ENCODE measurements around the gene CCDC73.
A peak's percentile ranks its signal among the peaks of the same experiment; 100 is the strongest.

The CCDC73 gene

DNA sequence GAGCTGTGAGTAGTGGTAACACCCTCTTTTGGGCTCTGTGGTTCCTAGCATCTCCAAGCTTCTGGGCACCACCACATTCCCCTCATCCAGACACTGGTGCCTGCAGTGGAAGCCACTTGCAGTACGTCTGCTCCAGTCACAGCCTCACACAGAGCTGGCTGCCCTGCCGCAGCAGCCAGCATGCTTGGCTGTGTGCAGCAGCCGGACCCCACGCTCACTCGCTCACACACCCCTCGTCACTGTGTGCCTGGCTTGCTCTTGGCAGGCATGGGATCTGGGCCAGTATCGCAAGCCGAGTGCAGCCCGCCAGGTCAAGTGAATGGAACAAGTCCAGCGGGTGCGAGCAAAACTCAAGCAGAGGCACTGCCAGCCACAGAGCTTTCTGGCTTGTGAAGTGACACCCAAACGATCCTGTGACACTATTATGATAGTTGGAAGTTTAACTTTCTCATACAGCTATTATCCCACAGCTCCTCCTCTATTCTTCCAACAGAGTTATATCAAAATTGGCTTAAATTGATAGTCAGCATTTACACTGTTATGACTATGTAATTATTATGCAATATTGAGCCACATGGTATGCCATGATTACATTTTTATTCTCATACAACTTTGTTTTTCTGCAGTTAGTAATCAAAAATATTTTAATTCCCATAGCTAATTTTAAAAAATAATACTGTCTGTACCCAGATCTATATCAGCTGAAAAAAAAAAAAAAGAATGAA is 89.0 kb downstream of the CCDC73 start:
- no peaks in the 10 kb centered on the region for H3K9me3 ChIP-seq (ENCODE audit: control insufficient read depth, low read length)
- H3K4me1 ChIP-seq (ENCODE audit: control insufficient read depth, insufficient read depth, low read length): peaks cover 14% of the 10 kb centered on the region
- H3K36me3 ChIP-seq (ENCODE audit: control insufficient read depth, insufficient read depth, low read length, severe bottlenecking): no peaks in the 10 kb centered on the region
- no peak for DNase-seq (ENCODE audit: low read depth)
- no peak overlapping the region for H3K4me3 ChIP-seq (ENCODE audit: low read length)
- no peak overlapping the region for H3K9ac ChIP-seq (ENCODE audit: low read length)
- H3K27me3 ChIP-seq (replicated peaks; ENCODE audit: control insufficient read depth, insufficient read depth, low read length): no peaks in the 10 kb centered on the region

- no peaks in the 10 kb centered on the region for H3K27me3 ChIP-seq (replicated peaks; ENCODE audit: control insufficient read depth, insufficient read depth, low read length)
- DNase-seq (ENCODE audit: low read depth): no peak
- H3K9ac ChIP-seq (ENCODE audit: low read length): no peak overlapping the region
- H3K9me3 ChIP-seq (ENCODE audit: control insufficient read depth, low read length): no peaks in the 10 kb centered on the region
- no peak overlapping the region for H3K4me3 ChIP-seq (ENCODE audit: low read length)
- no peaks in the 10 kb centered on the region for H3K36me3 ChIP-seq (ENCODE audit: control insufficient read depth, insufficient read depth, low read length, severe bottlenecking)
- H3K4me1 ChIP-seq (ENCODE audit: control insufficient read depth, insufficient read depth, low read length): peaks cover 14% of the 10 kb centered on the region
These were observed 89.7 kb downstream of the CCDC73 start for GRCh38 chr11:32704775-32705174.

- no peaks in the 10 kb centered on the region for H3K9me3 ChIP-seq (ENCODE audit: control insufficient read depth, low read length)
- H3K27me3 ChIP-seq (replicated peaks; ENCODE audit: control insufficient read depth, insufficient read depth, low read length): no peaks in the 10 kb centered on the region
- peaks cover 14% of the 10 kb centered on the region for H3K4me1 ChIP-seq (ENCODE audit: control insufficient read depth, insufficient read depth, low read length)
- H3K36me3 ChIP-seq (ENCODE audit: control insufficient read depth, insufficient read depth, low read length, severe bottlenecking): no peaks in the 10 kb centered on the region
- H3K4me3 ChIP-seq (ENCODE audit: low read length): no peak overlapping the region
- DNase-seq (ENCODE audit: low read depth): no peak
- no peak overlapping the region for H3K9ac ChIP-seq (ENCODE audit: low read length)
These were observed 90.2 kb downstream of the CCDC73 start for GRCh38 chr11:32704261-32704660.

DNA sequence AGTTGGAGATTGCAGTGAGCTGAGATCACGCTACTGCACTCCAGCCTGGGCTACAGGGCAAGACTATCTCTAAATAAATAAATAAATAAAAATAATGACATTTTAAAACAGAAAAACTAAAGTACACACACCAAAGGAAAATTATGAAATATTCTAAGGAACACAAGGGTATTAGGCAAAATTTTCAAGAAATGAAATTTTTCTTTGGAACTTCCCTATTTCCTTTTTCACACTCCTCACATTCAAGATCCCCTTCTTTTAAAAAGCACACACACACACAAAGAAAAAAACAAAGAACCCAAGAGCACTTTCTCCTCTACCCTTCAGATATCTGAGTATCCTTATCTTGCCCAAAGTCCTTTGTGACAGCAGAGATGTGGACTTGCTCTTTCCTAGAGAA is 92.8 kb downstream of the CCDC73 start:
- no peak overlapping the region for H3K4me3 ChIP-seq (ENCODE audit: low read length)
- H3K36me3 ChIP-seq (ENCODE audit: control insufficient read depth, insufficient read depth, low read length, severe bottlenecking): no peaks in the 10 kb centered on the region
- H3K27me3 ChIP-seq (replicated peaks; ENCODE audit: control insufficient read depth, insufficient read depth, low read length): no peaks in the 10 kb centered on the region
- no peak overlapping the region for H3K9ac ChIP-seq (ENCODE audit: low read length)
- no peak for DNase-seq (ENCODE audit: low read depth)
- H3K4me1 ChIP-seq (ENCODE audit: control insufficient read depth, insufficient read depth, low read length): peaks cover 1% of the 10 kb centered on the region
- H3K9me3 ChIP-seq (ENCODE audit: control insufficient read depth, low read length): no peaks in the 10 kb centered on the region

DNA sequence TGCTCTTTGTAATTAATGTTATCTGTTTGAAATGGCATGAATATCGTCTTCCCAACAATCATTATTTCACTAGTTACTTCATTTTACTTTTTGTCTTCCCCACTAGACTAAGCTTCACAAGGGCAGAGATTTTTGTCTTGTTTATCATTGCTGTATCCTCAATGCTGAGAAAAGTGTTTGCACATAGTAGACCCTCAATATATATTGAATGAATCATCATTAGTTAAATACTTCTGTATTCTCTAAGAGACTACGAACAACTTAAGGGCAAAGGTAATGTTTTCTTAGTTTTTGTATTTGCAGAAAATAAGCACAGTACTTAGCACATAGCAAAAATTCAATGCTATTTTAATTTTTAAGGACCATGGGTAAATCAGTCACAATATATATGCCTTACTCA is 95.9 kb downstream of the CCDC73 start:
- Histone ChIP-seq H3K9me3 (ENCODE audit: control insufficient read depth, low read length) (no peaks in the 10 kb centered on the region), H3K27me3 (replicated peaks; ENCODE audit: control insufficient read depth, insufficient read depth, low read length) (no peaks in the 10 kb centered on the region), H3K36me3 (ENCODE audit: control insufficient read depth, insufficient read depth, low read length, severe bottlenecking) (no peaks in the 10 kb centered on the region), H3K4me1 (ENCODE audit: control insufficient read depth, insufficient read depth, low read length) (no peaks in the 10 kb centered on the region), H3K4me3 (ENCODE audit: low read length) (no peak overlapping the region), H3K9ac (ENCODE audit: low read length) (no peak overlapping the region)
- DNase-seq (ENCODE audit: low read depth): no peak

- no peak overlapping the region for H3K9ac ChIP-seq (ENCODE audit: low read length)
- no peaks in the 10 kb centered on the region for H3K4me1 ChIP-seq (ENCODE audit: control insufficient read depth, insufficient read depth, low read length)
- no peak for DNase-seq (ENCODE audit: low read depth)
- no peaks in the 10 kb centered on the region for H3K9me3 ChIP-seq (ENCODE audit: control insufficient read depth, low read length)
- no peaks in the 10 kb centered on the region for H3K27me3 ChIP-seq (replicated peaks; ENCODE audit: control insufficient read depth, insufficient read depth, low read length)
- no peaks in the 10 kb centered on the region for H3K36me3 ChIP-seq (ENCODE audit: control insufficient read depth, insufficient read depth, low read length, severe bottlenecking)
- no peak overlapping the region for H3K4me3 ChIP-seq (ENCODE audit: low read length)
These were observed 123.4 kb downstream of the CCDC73 start for GRCh38 chr11:32671051-32671450.

- H3K9me3 ChIP-seq (ENCODE audit: control insufficient read depth, low read length): no peaks in the 10 kb centered on the region
- H3K9ac ChIP-seq (ENCODE audit: low read length): no peak overlapping the region
- no peaks in the 10 kb centered on the region for H3K36me3 ChIP-seq (ENCODE audit: control insufficient read depth, insufficient read depth, low read length, severe bottlenecking)
- H3K27me3 ChIP-seq (replicated peaks; ENCODE audit: control insufficient read depth, insufficient read depth, low read length): no peaks in the 10 kb centered on the region
- no peaks in the 10 kb centered on the region for H3K4me1 ChIP-seq (ENCODE audit: control insufficient read depth, insufficient read depth, low read length)
- DNase-seq (ENCODE audit: low read depth): no peak
- H3K4me3 ChIP-seq (ENCODE audit: low read length): no peak overlapping the region
These were observed 134.8 kb downstream of the CCDC73 start for GRCh38 chr11:32659672-32660071.

DNA sequence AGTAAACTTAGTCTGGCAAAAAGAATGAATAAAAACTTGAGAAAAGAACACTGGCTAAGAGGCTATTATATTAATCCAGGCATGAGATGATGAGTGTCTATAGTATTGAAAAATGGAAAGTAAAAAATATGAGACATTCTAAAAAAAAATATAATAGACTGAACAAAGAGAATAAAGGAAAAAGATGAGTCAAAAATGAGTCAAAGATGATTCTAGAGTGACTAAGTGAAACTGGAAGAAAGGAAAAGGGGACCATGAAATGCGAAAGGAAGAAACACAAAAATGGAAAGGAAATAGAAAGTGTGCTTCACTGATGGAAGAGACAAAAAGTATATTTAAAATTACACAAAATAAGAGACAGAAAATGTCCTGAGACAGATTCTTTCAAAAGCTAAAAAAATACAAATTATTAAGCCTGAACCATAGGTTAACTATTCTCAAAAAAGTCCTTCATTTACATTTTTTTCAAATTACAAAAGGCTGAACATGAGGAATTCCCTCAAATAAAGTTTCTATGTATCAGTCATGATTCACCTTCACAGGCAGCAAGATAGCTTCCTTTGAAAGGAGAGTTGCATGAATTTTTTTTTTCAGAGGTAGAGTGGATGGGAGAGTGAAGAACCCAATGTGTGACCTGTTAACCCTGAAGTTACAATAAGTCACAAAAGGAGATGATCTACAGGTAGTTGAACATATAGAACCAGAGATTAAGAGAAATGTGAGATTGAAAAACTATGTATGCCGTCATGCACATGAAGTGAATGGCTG is 135.6 kb downstream of the CCDC73 start:
- Histone ChIP-seq H3K27me3 (replicated peaks; ENCODE audit: control insufficient read depth, insufficient read depth, low read length) (no peaks in the 10 kb centered on the region), H3K9me3 (ENCODE audit: control insufficient read depth, low read length) (no peaks in the 10 kb centered on the region), H3K4me1 (ENCODE audit: control insufficient read depth, insufficient read depth, low read length) (no peaks in the 10 kb centered on the region), H3K9ac (ENCODE audit: low read length) (no peak overlapping the region), H3K36me3 (ENCODE audit: control insufficient read depth, insufficient read depth, low read length, severe bottlenecking) (no peaks in the 10 kb centered on the region), H3K4me3 (ENCODE audit: low read length) (peak overlapping the region; percentile 22)
- DNase-seq (ENCODE audit: low read depth): peak; percentile 17

GRCh38 chr11:32643526-32643925 is 150.9 kb downstream of the CCDC73 start:
- no peak overlapping the region for H3K4me3 ChIP-seq (ENCODE audit: low read length)
- H3K36me3 ChIP-seq (ENCODE audit: control insufficient read depth, insufficient read depth, low read length, severe bottlenecking): no peaks in the 10 kb centered on the region
- H3K4me1 ChIP-seq (ENCODE audit: control insufficient read depth, insufficient read depth, low read length): no peaks in the 10 kb centered on the region
- H3K27me3 ChIP-seq (replicated peaks; ENCODE audit: control insufficient read depth, insufficient read depth, low read length): peaks cover 2% of the 10 kb centered on the region
- DNase-seq (ENCODE audit: low read depth): no peak
- H3K9me3 ChIP-seq (ENCODE audit: control insufficient read depth, low read length): no peaks in the 10 kb centered on the region
- H3K9ac ChIP-seq (ENCODE audit: low read length): no peak overlapping the region

DNA sequence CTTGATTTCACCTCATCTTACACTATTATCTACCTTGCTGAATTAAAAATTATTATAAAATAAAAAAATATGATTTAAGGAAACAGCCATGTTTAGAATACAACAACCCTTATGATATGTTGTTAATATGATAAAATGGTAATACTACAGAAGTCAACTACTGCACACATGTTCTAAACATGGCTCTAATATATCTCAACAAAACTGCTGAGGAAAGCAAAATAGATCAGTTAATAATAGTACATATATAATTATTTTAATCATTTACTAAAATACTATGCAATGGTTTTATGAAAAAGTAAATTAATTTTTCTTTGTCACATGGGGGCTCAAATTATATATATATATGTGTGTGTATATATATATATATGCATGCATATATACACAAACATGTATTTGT is 153.1 kb downstream of the CCDC73 start:
- DNase-seq (ENCODE audit: low read depth): no peak
- H3K4me3 ChIP-seq (ENCODE audit: low read length): no peak overlapping the region
- no peak overlapping the region for H3K9ac ChIP-seq (ENCODE audit: low read length)
- no peaks in the 10 kb centered on the region for H3K4me1 ChIP-seq (ENCODE audit: control insufficient read depth, insufficient read depth, low read length)
- no peaks in the 10 kb centered on the region for H3K27me3 ChIP-seq (replicated peaks; ENCODE audit: control insufficient read depth, insufficient read depth, low read length)
- H3K36me3 ChIP-seq (ENCODE audit: control insufficient read depth, insufficient read depth, low read length, severe bottlenecking): no peaks in the 10 kb centered on the region
- no peaks in the 10 kb centered on the region for H3K9me3 ChIP-seq (ENCODE audit: control insufficient read depth, low read length)

- DNase-seq (ENCODE audit: low read depth): no peak
- H3K27me3 ChIP-seq (replicated peaks; ENCODE audit: control insufficient read depth, insufficient read depth, low read length): no peaks in the 10 kb centered on the region
- no peaks in the 10 kb centered on the region for H3K36me3 ChIP-seq (ENCODE audit: control insufficient read depth, insufficient read depth, low read length, severe bottlenecking)
- no peaks in the 10 kb centered on the region for H3K4me1 ChIP-seq (ENCODE audit: control insufficient read depth, insufficient read depth, low read length)
- no peak overlapping the region for H3K4me3 ChIP-seq (ENCODE audit: low read length)
- H3K9ac ChIP-seq (ENCODE audit: low read length): no peak overlapping the region
- H3K9me3 ChIP-seq (ENCODE audit: control insufficient read depth, low read length): no peaks in the 10 kb centered on the region
These were observed 158.6 kb downstream of the CCDC73 start for GRCh38 chr11:32635819-32636218.

All from adipocyte (in vitro differentiated cells).